IMR-90 (cell line): ENCODE data around the gene ZNF208. TPM values are rescaled to one million over a fixed set of nuclear protein-coding genes. Genes with fewer than 3 reads are reported as not detected.

Source experiments
- ATAC-seq: fragments of 200-7000 bp; cut with Tn5 transposase; 2 replicates; pipeline ENCODE4 v1.9.1; 2020; ENCODE audit warnings: low read depth, mild to moderate bottlenecking, moderate library complexity
- BruUV-seq: library from RNA; stranded (reverse); fragments of 400-500 nt; replicated peaks from 2 replicates; lab custom pipeline; 2021; lab: Mats Ljungman, UMichigan
- CTCF ChIA-PET: fragments of 300-600 bp; formaldehyde crosslinking; extraction: SDS; loops from one replicate; lab custom pipeline; 2021; ENCODE audit warnings: antibody characterized with exemption; lab: Yijun Ruan, JAX
- POLR2A ChIA-PET: fragments of 300-600 bp; sonication (Branson Sonifier 250); formaldehyde crosslinking; loops from one replicate; lab custom pipeline; 2022; ENCODE audit warnings: antibody characterized with exemption; ENCODE audit not compliant: unreplicated experiment; lab: Charles Lee
- DNase-seq: peaks from one replicate; pipeline ENCODE4 v3.0.0; 2013
- H2AFZ ChIP-seq: replicated peaks from 2 replicates; pipeline ENCODE3; 2013; ENCODE audit warnings: low read length, mild to moderate bottlenecking; ENCODE audit not compliant: poor library complexity
- H2AK5ac ChIP-seq: 2 replicates; pipeline ENCODE4 v1.6.1; 2013; ENCODE audit warnings: low read depth, low read length, inconsistent platforms
- H2AK9ac ChIP-seq: replicated peaks from 2 replicates; pipeline ENCODE3; 2013; ENCODE audit warnings: mild to moderate bottlenecking, low read depth, low read length, moderate library complexity; ENCODE audit not compliant: poor library complexity
- H2BK120ac ChIP-seq: 2 replicates; pipeline ENCODE4 v1.6.1; 2013; ENCODE audit warnings: low read depth, low read length, inconsistent platforms
- H2BK15ac ChIP-seq: 3 replicates; pipeline ENCODE4 v1.6.1; 2013; ENCODE audit warnings: low read depth, low read length, inconsistent platforms
- H2BK20ac ChIP-seq: 2 replicates; pipeline ENCODE4 v1.6.1; 2013; ENCODE audit warnings: low read depth, mild to moderate bottlenecking, inconsistent platforms, low read length, moderate library complexity
- H2BK5ac ChIP-seq: 2 replicates; pipeline ENCODE4 v1.6.1; 2013; ENCODE audit warnings: mild to moderate bottlenecking, low read depth, low read length, inconsistent platforms; ENCODE audit not compliant: poor library complexity, severe bottlenecking
- H3K14ac ChIP-seq: replicated peaks from 2 replicates; pipeline ENCODE4 v1.6.1; 2013; ENCODE audit warnings: low read depth, low read length, inconsistent platforms
- H3K18ac ChIP-seq: 2 replicates; pipeline ENCODE4 v1.6.1; 2013; ENCODE audit warnings: low read depth, low read length, control low read depth
- H3K23ac ChIP-seq: 2 replicates; pipeline ENCODE4 v1.6.1; 2013; ENCODE audit warnings: low read depth, low read length, inconsistent platforms
- H3K27ac ChIP-seq: 2 replicates; pipeline ENCODE4 v1.5.1; 2013; ENCODE audit warnings: mild to moderate bottlenecking, control low read depth, low read length; ENCODE audit not compliant: insufficient read depth
- H3K27me3 ChIP-seq: 2 replicates; pipeline ENCODE4 v1.6.1; 2013; ENCODE audit warnings: low read length; ENCODE audit not compliant: control insufficient read depth, insufficient read depth
- H3K36me3 ChIP-seq: 2 replicates; pipeline ENCODE4 v1.6.1; 2013; ENCODE audit warnings: low read length, mixed read lengths; ENCODE audit not compliant: control insufficient read depth, insufficient read depth
- H3K4ac ChIP-seq: 2 replicates; pipeline ENCODE4 v1.6.1; 2013; ENCODE audit warnings: low read depth, low read length, inconsistent platforms
- H3K4me1 ChIP-seq: 2 replicates; pipeline ENCODE4 v1.6.1; 2013; ENCODE audit warnings: low read length, mixed read lengths; ENCODE audit not compliant: control insufficient read depth, insufficient read depth
- H3K4me2 ChIP-seq: 2 replicates; pipeline ENCODE4 v1.6.1; 2013; ENCODE audit warnings: low read depth, mild to moderate bottlenecking, control low read depth, low read length, moderate library complexity
- H3K4me3 ChIP-seq: 2 replicates; pipeline ENCODE4 v1.5.1; 2013; ENCODE audit warnings: low read depth, mild to moderate bottlenecking, control low read depth, low read length, moderate library complexity; ENCODE audit not compliant: insufficient read depth
- H3K56ac ChIP-seq: 2 replicates; pipeline ENCODE4 v1.6.1; 2013; ENCODE audit warnings: low read length, inconsistent platforms; ENCODE audit not compliant: insufficient read depth; ENCODE audit errors: extremely low read depth
- H3K79me1 ChIP-seq, 2 experiments: 2 replicates each; pipeline ENCODE4 v1.6.1; 2013; ENCODE audit warnings: low read length in 2 of 2, inconsistent platforms in 1 of 2, low read depth in 1 of 2
- H3K9ac ChIP-seq: 2 replicates; pipeline ENCODE4 v1.6.1; 2013; ENCODE audit warnings: low read depth, low read length, control low read depth
- H3K9me1 ChIP-seq: 2 replicates; pipeline ENCODE4 v1.6.1; 2013; ENCODE audit warnings: low read length, inconsistent platforms; ENCODE audit not compliant: insufficient read depth
- H3K9me3 ChIP-seq: 2 replicates; pipeline ENCODE4 v1.6.1; 2013; ENCODE audit warnings: low read length; ENCODE audit not compliant: control insufficient read depth, insufficient read depth
- H4K20me1 ChIP-seq: 2 replicates; pipeline ENCODE4 v1.6.1; 2013; ENCODE audit warnings: low read length, inconsistent platforms; ENCODE audit not compliant: insufficient read depth
- H4K5ac ChIP-seq: 2 replicates; pipeline ENCODE4 v1.6.1; 2013; ENCODE audit warnings: mild to moderate bottlenecking, low read depth, low read length, control low read depth
- H4K8ac ChIP-seq, 2 experiments: 2 replicates each; pipeline ENCODE4 v1.6.1; 2013; ENCODE audit warnings: low read depth in 2 of 2, low read length in 2 of 2, control low read depth in 1 of 2, inconsistent platforms in 1 of 2
- H4K91ac ChIP-seq: 2 replicates; pipeline ENCODE4 v1.6.1; 2013; ENCODE audit warnings: low read depth, low read length, inconsistent platforms; ENCODE audit not compliant: insufficient read depth
- MAZ ChIP-seq: IDR thresholded peaks from 2 replicates; pipeline ENCODE4 v1.6.1; 2012; ENCODE audit warnings: low read depth, mild to moderate bottlenecking, low read length, improper control_type of control experiment, moderate library complexity, borderline replicate concordance
- USF2 ChIP-seq: fragments of 150-350 bp; IDR thresholded peaks from 2 replicates; pipeline ENCODE4 v1.6.1; 2017; ENCODE audit warnings: mild to moderate bottlenecking, antibody characterized with exemption, low read length, low read depth
- WGBS, 2 experiments: methylation state at CpG; one replicate each; pipeline versions ENCODE4 v1.1.5 to v1.1.7; 2013; ENCODE audit warnings: missing lambda C conversion rate in 2 of 2; ENCODE audit not compliant: insufficient read length in 1 of 2; ENCODE audit errors: extremely low coverage in 2 of 2; 5-methylcytosine and 5-hydroxymethylcytosine counted together
- dilution Hi-C: fragments of 300-500 bp; cut with HindIII; formaldehyde crosslinking; loops from one replicate; pipeline ENCODE4 v1.14.3; 2018; ENCODE audit warnings: low sequenced_read_pairs; ENCODE audit not compliant: unreplicated experiment
- in situ Hi-C: fragments of 300-500 bp; cut with MboI; formaldehyde crosslinking; loops from 3 replicates; pipeline ENCODE4 v1.14.3; 2019; ENCODE audit warnings: low sequenced_read_pairs, inconsistent platforms, mixed read lengths
- intact Hi-C: fragments of 100-400 bp; cut with micrococcal nuclease; formaldehyde crosslinking; loops from 2 replicates; pipeline ENCODE4 v1.10.0; 2022
- polyA plus RNA-seq, 3 experiments: library from polyadenylated mRNA; depleted of rRNA; stranded (reverse); fragments of >200 nt; gene quantifications; 2 replicates each; pipeline ENCODE4 v1.2.3, GENCODE V29; 2012; ENCODE audit warnings: low replicate concordance in 1 of 3
- total RNA-seq: library from RNA; depleted of rRNA; stranded (reverse); fragments of >200 nt; gene quantifications from 2 replicates; pipeline ENCODE4 v1.2.3, GENCODE V29; 2012

Gene ZNF208
- total and polyA plus RNA-seq, 2 of the 4 experiments (the other 2 are of a cell fraction): not detected

- Histone ChIP-seq H3K9ac (no peak overlapping the region), H3K18ac (no peak overlapping the region), H2BK120ac (no peak overlapping the region), H3K79me1 (no peaks in the 10 kb centered on the region), H3K4me3 (no peak overlapping the region), H3K4me2 (no peak overlapping the region), H3K36me3 (no peaks in the 10 kb centered on the region), H2AFZ (no peak overlapping the region), H3K56ac (no peak overlapping the region), H2BK15ac (no peak overlapping the region), H3K4me1 (no peaks in the 10 kb centered on the region), H3K27ac (no peak overlapping the region), H4K5ac (no peak overlapping the region), H2AK5ac (no peak overlapping the region), H4K91ac (no peak overlapping the region), H3K9me1 (no peaks in the 10 kb centered on the region), H3K14ac (no peak overlapping the region), H3K27me3 (no peaks in the 10 kb centered on the region), H4K20me1 (no peaks in the 10 kb centered on the region), H3K4ac (no peak overlapping the region), H3K23ac (no peak overlapping the region), H2BK20ac (no peak overlapping the region), H2BK5ac (no peak overlapping the region), H4K8ac (no peak overlapping the region), H2AK9ac (no peak overlapping the region), H3K9me3 (peaks cover 24% of the 10 kb centered on the region)
- DNase-seq (no peak), ATAC-seq (no peak)
- BruUV-seq: no TSS peak
- TF ChIP-seq USF2: no peak
- TF ChIP-seq MAZ: no peak
- dilution Hi-C loops (no loop called here), in situ Hi-C loops (no loop called here), intact Hi-C loops (no loop called here)
- POLR2A ChIA-PET: no interaction called here
- no CpG with 5 or more reads among the region's 3 CpGs for WGBS, 2 experiments
- CTCF ChIA-PET: no interaction called here
Observed at GRCh38 chr19:21921691-21922180, 89.0 kb downstream of the ZNF208 start.
